HCT116 (cell line): ENCODE data around the gene RBM20. TPM values are rescaled to one million over a fixed set of nuclear protein-coding genes. Genes with fewer than 3 reads are reported as not detected.

Experiments
- ATAC-seq: fragments of 200-7000 bp; cut with Tn5 transposase; 2 replicates; pipeline ENCODE4 v1.9.1; 2020; ENCODE audit warnings: mild to moderate bottlenecking, moderate library complexity
- BruUV-seq: library from RNA; stranded (reverse); fragments of 400-500 nt; replicated peaks from 2 replicates; lab custom pipeline; 2021; lab: Mats Ljungman, UMichigan
- CTCF ChIA-PET: fragments of 300-600 bp; sonication (Branson Sonifier 250); formaldehyde crosslinking; loops from one replicate; lab custom pipeline; 2021; ENCODE audit warnings: antibody characterized with exemption; lab: Charles Lee
- POLR2A ChIA-PET: fragments of 300-600, 350-600 bp; sonication (Branson Sonifier 250); formaldehyde crosslinking; loops from one replicate; lab custom pipeline; 2021; ENCODE audit warnings: antibody characterized with exemption; lab: Charles Lee
- RAD21 ChIA-PET, 2 experiments: fragments of 300-600 bp; sonication (Branson Sonifier 250); formaldehyde crosslinking; loops; one replicate each; lab custom pipeline; 2023; ENCODE audit warnings: low total read pairs in 2 of 2; ENCODE audit not compliant: uncharacterized antibody in 2 of 2, unreplicated experiment in 2 of 2, low non-redundant PET in 1 of 2; lab: Charles Lee
- DNase-seq: peaks from one replicate; pipeline ENCODE4 v3.0.0-alpha.2; 2010; ENCODE audit warnings: low read depth, low spot score
- H2AFZ ChIP-seq: fragments of 200-600 bp; shearing (Covaris generic), sonication (generic); 2 replicates; pipeline ENCODE4 v1.6.1; 2017; ENCODE audit warnings: low read depth, mixed run types, mixed read lengths, antibody characterized with exemption, low read length; ENCODE audit not compliant: poor library complexity, severe bottlenecking
- H3K27ac ChIP-seq: 2 replicates; pipeline ENCODE4 v1.5.1; 2012; ENCODE audit warnings: low read depth, low read length
- H3K27me3 ChIP-seq: fragments of 200-600 bp; sonication (generic); 2 replicates; pipeline ENCODE4 v1.6.1; 2016; ENCODE audit warnings: mixed run types, low read length, mixed read lengths; ENCODE audit not compliant: insufficient read depth
- H3K36me3 ChIP-seq, 2 experiments: fragments of 200-500 bp in 1 of 2; fragments of 200-600 bp in 1 of 2; sonication (Bioruptor generic) in 1 of 2; sonication (generic) in 1 of 2; 2 replicates each; pipeline versions ENCODE4 v1.5.1 to v1.6.1; 2014 to 2016; ENCODE audit warnings: low read length in 2 of 2, inconsistent platforms in 1 of 2, mixed read lengths in 1 of 2, mixed run types in 1 of 2; ENCODE audit not compliant: insufficient read depth in 2 of 2, control insufficient read depth in 1 of 2
- H3K4me1 ChIP-seq, 2 experiments: fragments of 200-600 bp in 1 of 2; sonication (generic) in 1 of 2; 2 replicates each; pipeline versions ENCODE4 v1.5.1 to v1.6.1; 2012 to 2017; ENCODE audit warnings: low read length in 2 of 2, inconsistent platforms in 1 of 2, mild to moderate bottlenecking in 1 of 2, mixed read lengths in 1 of 2, mixed run types in 1 of 2, moderate library complexity in 1 of 2; ENCODE audit not compliant: insufficient read depth in 2 of 2, control insufficient read depth in 1 of 2
- H3K4me2 ChIP-seq: fragments of 200-600 bp; sonication (generic); 2 replicates; pipeline ENCODE4 v1.6.1; 2017; ENCODE audit warnings: mixed run types, low read length, mixed read lengths
- H3K4me3 ChIP-seq, 2 experiments: fragments of 200-600 bp in 1 of 2; sonication (generic) in 1 of 2; replicated peaks in 1 of 2; 2 replicates each; pipeline ENCODE4 v1.5.1; 2011 to 2016; ENCODE audit warnings: low read length in 2 of 2, control low read depth in 1 of 2, low read depth in 1 of 2, mild to moderate bottlenecking in 1 of 2, mixed read lengths in 1 of 2, mixed run types in 1 of 2
- H3K79me2 ChIP-seq: fragments of 200-600 bp; sonication (generic); 2 replicates; pipeline ENCODE4 v1.6.1; 2017; ENCODE audit warnings: mild to moderate bottlenecking, mixed run types, low read length, moderate library complexity, mixed read lengths; ENCODE audit not compliant: insufficient read depth
- H3K9ac ChIP-seq: fragments of 200-600 bp; sonication (generic); 2 replicates; pipeline ENCODE4 v1.6.1; 2016; ENCODE audit warnings: low read length, mixed read lengths
- H3K9me2 ChIP-seq: fragments of 200-600 bp; sonication (generic), shearing (Covaris generic); 2 replicates; pipeline ENCODE4 v1.6.1; 2017; ENCODE audit warnings: mixed run types, mild to moderate bottlenecking, moderate library complexity; ENCODE audit not compliant: insufficient read depth
- H3K9me3 ChIP-seq, 2 experiments: fragments of 200-500 bp in 1 of 2; fragments of 200-600 bp in 1 of 2; sonication (Bioruptor generic) in 1 of 2; sonication (generic) in 1 of 2; 2 replicates each; pipeline ENCODE4 v1.6.1; 2014 to 2017; ENCODE audit warnings: low read length in 2 of 2, mixed read lengths in 2 of 2, inconsistent platforms in 1 of 2, low read depth in 1 of 2, mild to moderate bottlenecking in 1 of 2, mixed run types in 1 of 2, moderate library complexity in 1 of 2; ENCODE audit not compliant: control insufficient read depth in 1 of 2, insufficient read depth in 1 of 2
- H4K20me1 ChIP-seq: fragments of 200-600 bp; sonication (generic), shearing (Covaris generic); 2 replicates; pipeline ENCODE4 v1.6.1; 2017; ENCODE audit warnings: mixed run types, mild to moderate bottlenecking, moderate library complexity; ENCODE audit not compliant: insufficient read depth
- CTCF ChIP-seq, 3 experiments: fragments of 200-600 bp in 1 of 3; sonication (generic) in 1 of 3; IDR thresholded peaks in 2 of 3; conservative IDR thresholded peaks in 1 of 3; 2 replicates each; pipeline ENCODE4 v1.5.1; 2012 to 2017; ENCODE audit warnings: low read depth in 2 of 3, low read length in 2 of 3, antibody characterized with exemption in 1 of 3, borderline replicate concordance in 1 of 3, control low read depth in 1 of 3, mild to moderate bottlenecking in 1 of 3, mixed read lengths in 1 of 3, mixed run types in 1 of 3, moderate library complexity in 1 of 3; ENCODE audit not compliant: insufficient read depth in 1 of 3
- TCF7L2 ChIP-seq: IDR thresholded peaks from 2 replicates; pipeline ENCODE4 v1.7.0; 2011; ENCODE audit warnings: borderline replicate concordance, inconsistent platforms; ENCODE audit not compliant: insufficient read depth, insufficient read length; ENCODE audit errors: extremely low read depth
- ZFX ChIP-seq: fragments of 450-650 bp; IDR thresholded peaks from 2 replicates; pipeline ENCODE4 v1.6.1; 2017
- intact Hi-C: fragments of 100-400 bp; cut with micrococcal nuclease; formaldehyde crosslinking; loops from 2 replicates; pipeline ENCODE4 v1.10.0; 2022
- total RNA-seq: library from RNA; stranded (reverse); gene quantifications from one replicate; pipeline ENCODE4 v1.2.1, GENCODE V29; 2021; ENCODE audit not compliant: unreplicated experiment

Gene RBM20
- total RNA-seq, 1 experiment from 2014 or later: 2.0 TPM

- POLR2A ChIA-PET: interaction anchor here (0.6 to 1.5 kb wide), 2 partner anchors 11 to 1688 kb away, joined by 3 read pairs; no protein-coding TSS in a partner anchor
- ATAC-seq: 0 out of 2 replicates have a peak, but pooled peaks have one; percentile 15
These were observed 103.0 kb downstream of the RBM20 start for GRCh38 chr10:110746969-110747608.

More at GRCh38 chr10:110746969-110747608, 103.0 kb downstream of the RBM20 start:
- DNase-seq: no peak
- Histone ChIP-seq H3K27me3 (no peaks in the 10 kb centered on the region), H3K4me3 (no peak overlapping the region), H2AFZ (no peak overlapping the region), H3K27ac (no peak overlapping the region), H3K79me2 (no peaks in the 10 kb centered on the region), H3K9me2 (no peaks in the 10 kb centered on the region), H3K4me2 (no peak overlapping the region), H3K4me1 (no peaks in the 10 kb centered on the region), H3K36me3 (no peaks in the 10 kb centered on the region), H3K9me3 (no peaks in the 10 kb centered on the region), H3K9ac (no peak overlapping the region), H4K20me1 (no peaks in the 10 kb centered on the region)
- TF ChIP-seq CTCF (IDR thresholded peaks at IDR 0.05 in 2 of 3, conservative IDR thresholded peaks at IDR 0.05 in 1 of 3; ENCODE audit: borderline replicate concordance in 1 of 3, insufficient read depth in 1 of 3, low read depth in 2 of 3, low read length in 2 of 3) (no peak), TCF7L2 (no peak), ZFX (no peak)
- intact Hi-C loops: loop anchor here (1.0 to 10.0 kb wide), 9 partner anchors 124 to 1568 kb away; partner anchors contain the start of genes ADRA2A and PDCD4
- ChIA-PET CTCF (interaction anchor here (0.6 to 1.9 kb wide), 30 partner anchors 9 to 1390 kb away, joined by 3 to 11 read pairs (median 3); partner anchors contain the start of genes BBIP1 and SHOC2), RAD21 (interaction anchor here (0.7 to 1.7 kb wide), 6 partner anchors 27 to 329 kb away, joined by 3 to 8 read pairs (median 4); partner anchors contain the start of gene BBIP1 (in 1 of the 2))
- BruUV-seq: no TSS peak
